Motor neuron (in vitro differentiated cells): Measurements from ENCODE around the gene VPS26C. TPM values are rescaled to one million over a fixed set of nuclear protein-coding genes. Genes with fewer than 3 reads are reported as not detected.

Source experiments
- ATAC-seq, 8 experiments: fragments of 200-7000 bp; cut with Tn5 transposase; replicated peaks in 6 of 8; 2 replicates each; pipeline ENCODE4 v1.8.0; 2021; ENCODE audit warnings: mild to moderate bottlenecking in 8 of 8, moderate library complexity in 8 of 8
- H3K27ac ChIP-seq, 2 donors: fragments of 250-450 bp; sonication (Bioruptor Pico); 2 replicates each; pipeline ENCODE4 v1.9.0; 2021; ENCODE audit warnings: antibody characterized with exemption in 2 of 2, mild to moderate bottlenecking in 2 of 2, moderate library complexity in 1 of 2
- H3K4me1 ChIP-seq, 2 donors: fragments of 250-450 bp; sonication (Bioruptor Pico); replicated peaks in 1 of 2; 2 replicates each; pipeline ENCODE4 v1.6.1; 2021; ENCODE audit warnings: antibody characterized with exemption in 2 of 2, mild to moderate bottlenecking in 2 of 2, moderate library complexity in 1 of 2
- H3K4me3 ChIP-seq, 5 donors: fragments of 250-450 bp; sonication (Bioruptor Pico); 2 replicates each; pipeline ENCODE4 v1.9.0; 2021; ENCODE audit warnings: antibody characterized with exemption in 5 of 5, mild to moderate bottlenecking in 5 of 5, moderate library complexity in 4 of 5
- WGBS, 10 experiments: fragments of 450-650 bp; shearing (Covaris generic); methylation state at CpG; one replicate each; pipeline ENCODE4 v1.0.0; 2022; 5-methylcytosine and 5-hydroxymethylcytosine counted together
- in situ Hi-C, 9 experiments: fragments of 400-800 bp; cut with MboI; loops; one replicate each; pipeline ENCODE4 v1.15.0; 2021; ENCODE audit warnings: low sequenced_read_pairs in 9 of 9, low pct_unique_long_range_greater_than_20kb in 2 of 9; ENCODE audit not compliant: unreplicated experiment in 9 of 9
- total RNA-seq, 8 experiments: library from RNA; unstranded; fragments of 300-600 nt; gene quantifications; 2 replicates each; pipeline versions ENCODE4 v1.2.3 to v1.2.4, GENCODE V29; 2022

Gene VPS26C
- total RNA-seq, 8 experiments from 2014 or later, result 28.3 to 43.8 (median 37.0) TPM

DNA sequence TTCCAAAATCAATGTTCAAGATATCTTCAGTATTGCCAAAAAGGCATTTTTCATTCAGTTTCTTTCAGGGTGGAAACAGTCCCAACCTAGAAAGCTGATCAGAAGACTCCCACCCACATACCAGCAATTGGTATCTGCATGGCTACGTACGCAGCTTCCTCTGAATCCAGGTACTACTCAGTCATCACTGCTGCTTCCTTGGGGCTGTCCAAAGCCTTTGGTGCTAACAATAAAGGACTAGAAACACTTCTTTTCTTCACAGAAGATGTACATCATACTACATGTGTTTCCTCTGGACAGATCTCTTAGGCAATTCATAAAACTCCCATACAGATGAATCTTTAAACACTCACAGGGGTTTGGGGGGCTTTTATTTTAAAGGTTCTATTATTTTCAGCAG, 29.8 kb downstream of the VPS26C start:
- H3K27ac ChIP-seq, result no peak overlapping the region
- no peak overlapping the region for H3K4me3 ChIP-seq
- 94 to 100% (median 100%) methylated on average over 1 to 2 of the region's 2 CpGs; no CpG with 5 or more reads in 4 of the 10 experiments for WGBS, 10 experiments
- in situ Hi-C loops, result no loop called here
- no peaks in the 10 kb centered on the region for H3K4me1 ChIP-seq
- no peak for ATAC-seq

DNA sequence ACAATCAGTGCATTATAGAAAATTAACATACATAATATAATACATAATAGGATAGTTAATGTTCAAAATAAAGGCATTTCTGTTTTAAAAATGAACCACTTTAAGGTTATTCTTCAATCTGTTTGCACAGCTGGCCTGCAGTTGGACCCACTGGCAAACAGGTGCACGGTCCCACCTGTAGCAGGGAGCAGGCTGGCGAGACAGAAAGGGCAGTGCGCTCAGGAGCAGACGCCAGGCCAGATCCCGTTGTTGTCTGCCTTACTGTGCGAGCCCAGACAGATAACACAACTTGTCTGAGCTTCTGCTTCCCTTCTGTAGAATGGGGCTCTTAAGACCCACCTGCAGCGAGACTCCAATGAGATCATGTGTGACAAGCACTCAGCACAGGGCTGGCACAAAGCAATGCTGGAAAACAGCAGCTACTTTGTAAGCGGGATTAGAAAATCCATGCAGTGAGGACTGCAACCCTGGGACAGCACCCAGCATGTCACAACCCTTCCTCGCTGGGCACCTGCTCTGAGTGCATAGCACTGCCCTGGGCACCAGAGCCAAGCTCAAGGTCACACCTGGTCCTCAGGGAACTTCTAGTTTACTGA, 33.5 kb downstream of the VPS26C start:
- in situ Hi-C loops, result no loop called here
- no peak for ATAC-seq
- peaks cover 0 to 2% of the 10 kb centered on the region in 2 donors for H3K4me1 ChIP-seq
- H3K27ac ChIP-seq, result no peak overlapping the region
- WGBS, 10 experiments, result 60 to 100% (median 100%) methylated on average over 1 to 4 of the region's 9 CpGs; no CpG with 5 or more reads in 2 of the 10 experiments
- no peak overlapping the region for H3K4me3 ChIP-seq

DNA sequence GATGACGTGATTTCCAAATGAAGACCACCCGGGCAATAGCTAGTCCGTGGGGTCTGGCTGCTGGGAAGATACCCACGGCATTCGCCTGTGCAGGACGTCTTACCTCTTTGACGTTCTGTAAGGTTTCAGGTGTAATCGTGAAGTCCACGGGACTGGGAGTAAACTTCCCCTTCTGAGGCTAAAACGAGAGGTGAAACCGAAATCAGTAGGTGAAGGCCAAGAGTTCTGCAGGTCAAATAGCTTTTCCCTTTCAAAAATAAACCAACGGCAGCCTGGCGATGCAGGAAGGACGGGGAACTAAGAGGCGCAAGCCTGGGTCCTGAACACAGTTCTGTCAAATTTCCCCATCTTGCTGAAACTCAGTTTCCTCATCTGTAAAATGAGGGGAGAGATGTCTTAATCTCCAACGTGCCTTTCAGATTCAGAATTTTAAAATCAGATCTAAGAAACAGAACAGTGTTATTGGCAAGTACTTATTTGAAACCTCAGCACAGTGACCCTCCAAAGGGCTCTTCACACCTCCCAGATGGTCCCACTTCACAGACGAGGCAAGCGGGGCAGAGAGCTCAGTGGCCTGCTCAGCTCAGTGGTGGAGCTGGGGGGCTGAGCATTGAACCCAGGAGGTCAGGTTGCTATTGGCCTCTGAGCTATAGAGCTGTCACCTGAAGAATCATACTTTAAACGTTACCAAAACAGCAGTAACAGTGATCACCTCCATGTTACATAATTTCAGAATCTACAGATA, 34.7 kb downstream of the VPS26C start:
- in situ Hi-C loops, result no loop called here
- no peak overlapping the region for H3K4me3 ChIP-seq
- H3K27ac ChIP-seq, result no peak overlapping the region
- no peak for ATAC-seq
- H3K4me1 ChIP-seq, result peaks cover 0 to 2% of the 10 kb centered on the region in 2 donors
- 83 to 100% (median 96%) methylated on average over 1 to 11 of the region's 19 CpGs for WGBS, 10 experiments

- in situ Hi-C loops, result no loop called here
- H3K27ac ChIP-seq, result peak overlapping the region in 1 of 2 donors; percentile 30
- no peak for ATAC-seq
- H3K4me3 ChIP-seq, result no peak overlapping the region
- peaks cover 0 to 2% of the 10 kb centered on the region in 2 donors for H3K4me1 ChIP-seq
- 60 to 95% (median 91%) methylated on average over 1 to 8 of the region's 16 CpGs; no CpG with 5 or more reads in 7 of the 10 experiments for WGBS, 10 experiments
These were observed 35.5 kb downstream of the VPS26C start for GRCh38 chr21:37231671-37232070.

GRCh38 chr21:37231249-37231645, 35.9 kb downstream of the VPS26C start:
- Histone ChIP-seq H3K4me3 (no peak overlapping the region), H3K27ac (peak overlapping the region in 1 of 2 donors; percentile 30), H3K4me1 (peaks cover 0 to 2% of the 10 kb centered on the region in 2 donors)
- 60 to 100% (median 83%) methylated on average over 1 to 6 of the region's 12 CpGs; no CpG with 5 or more reads in 2 of the 10 experiments for WGBS, 10 experiments
- in situ Hi-C loops, result no loop called here
- ATAC-seq, result peak in 2 of 8 experiments; percentile 43 to 49

- WGBS, 10 experiments, result 80 to 100% (median 95%) methylated on average over 1 to 12 of the region's 23 CpGs; no CpG with 5 or more reads in 1 of the 10 experiments
- peak in 2 of 8 experiments; percentile 9 to 22 for ATAC-seq
- no peak overlapping the region for H3K4me3 ChIP-seq
- in situ Hi-C loops, result no loop called here
- peaks cover 0 to 2% of the 10 kb centered on the region in 2 donors for H3K4me1 ChIP-seq
- H3K27ac ChIP-seq, result no peak overlapping the region
These were observed 36.4 kb downstream of the VPS26C start for GRCh38 chr21:37230632-37231248.

DNA sequence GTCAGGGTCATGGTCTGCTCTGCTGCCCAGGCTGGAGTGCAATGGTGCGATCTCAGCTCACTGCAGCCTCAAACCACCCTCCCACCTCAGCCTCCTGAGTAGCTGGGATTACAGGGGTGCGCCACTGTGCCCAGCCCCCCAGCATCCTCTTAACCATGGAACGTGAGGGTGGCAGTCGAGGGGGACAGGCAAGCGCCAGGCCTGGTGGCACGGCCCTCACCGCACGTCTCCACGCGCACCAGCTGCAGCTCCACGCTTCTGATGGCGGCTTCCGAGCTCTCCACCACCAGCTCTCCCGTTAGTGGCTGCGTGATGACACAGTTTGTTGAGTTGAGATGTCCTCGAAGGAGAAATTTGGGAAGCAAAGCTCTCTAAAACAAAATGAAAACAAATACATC, 39.1 kb downstream of the VPS26C start:
- ATAC-seq, result peak in 2 of 8 experiments; percentile 6 to 21
- Histone ChIP-seq H3K4me3 (no peak overlapping the region), H3K4me1 (peaks cover 0 to 2% of the 10 kb centered on the region in 2 donors), H3K27ac (no peak overlapping the region)
- WGBS, 10 experiments, result 85 to 100% (median 92%) methylated on average over 1 to 9 of the region's 16 CpGs; no CpG with 5 or more reads in 6 of the 10 experiments
- in situ Hi-C loops, result no loop called here

DNA sequence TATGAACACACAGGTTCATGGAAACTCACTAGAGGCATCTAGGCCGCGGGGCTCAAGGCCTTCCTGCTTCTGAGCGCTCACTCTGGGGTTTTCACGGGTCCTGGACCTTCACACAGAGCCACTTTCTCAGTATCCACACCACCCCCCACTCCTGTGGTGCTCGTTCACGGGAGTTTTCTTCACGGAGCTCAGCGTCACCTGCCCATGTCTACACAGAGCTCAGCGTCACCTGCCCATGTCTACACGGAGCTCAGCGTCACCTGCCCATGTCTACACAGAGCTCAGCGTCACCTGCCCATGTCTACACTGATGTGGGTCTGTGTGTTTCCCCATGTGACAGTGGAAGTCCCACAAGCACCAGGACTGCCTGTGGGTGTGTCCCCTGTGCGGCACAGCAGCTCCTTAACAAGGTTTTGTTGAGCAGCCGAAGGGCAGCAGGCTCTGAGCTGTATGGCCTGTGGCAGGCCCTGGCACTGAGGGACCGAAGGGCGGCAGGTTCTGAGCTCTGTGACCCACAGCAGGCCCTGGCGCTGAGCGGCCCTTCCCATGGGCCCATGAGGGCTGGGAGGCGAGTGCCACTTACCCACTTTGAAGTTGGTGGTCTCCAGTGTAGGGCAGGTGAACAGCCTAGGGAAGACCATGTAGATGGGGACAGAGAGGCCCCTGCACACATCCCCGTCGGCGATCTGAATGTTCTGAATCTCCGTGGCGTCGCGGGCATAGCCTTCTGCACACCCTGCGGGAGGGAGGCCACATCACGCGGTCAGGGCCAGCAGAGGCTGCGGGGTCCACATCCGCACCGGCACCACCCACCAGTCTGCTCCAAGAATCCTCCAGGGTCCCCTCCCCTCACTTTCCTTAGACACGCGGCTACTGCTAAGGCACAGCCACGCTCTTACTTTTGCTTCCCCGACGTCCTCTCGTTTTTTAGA, 39.8 kb downstream of the VPS26C start:
- Histone ChIP-seq H3K4me3 (no peak overlapping the region), H3K4me1 (peaks cover 0 to 2% of the 10 kb centered on the region in 2 donors), H3K27ac (no peak overlapping the region)
- 60 to 100% (median 100%) methylated on average over 1 to 7 of the region's 38 CpGs; no CpG with 5 or more reads in 1 of the 10 experiments for WGBS, 10 experiments
- in situ Hi-C loops, result no loop called here
- ATAC-seq, result peak in 3 of 8 experiments; percentile 15 to 24 (median 21)

DNA sequence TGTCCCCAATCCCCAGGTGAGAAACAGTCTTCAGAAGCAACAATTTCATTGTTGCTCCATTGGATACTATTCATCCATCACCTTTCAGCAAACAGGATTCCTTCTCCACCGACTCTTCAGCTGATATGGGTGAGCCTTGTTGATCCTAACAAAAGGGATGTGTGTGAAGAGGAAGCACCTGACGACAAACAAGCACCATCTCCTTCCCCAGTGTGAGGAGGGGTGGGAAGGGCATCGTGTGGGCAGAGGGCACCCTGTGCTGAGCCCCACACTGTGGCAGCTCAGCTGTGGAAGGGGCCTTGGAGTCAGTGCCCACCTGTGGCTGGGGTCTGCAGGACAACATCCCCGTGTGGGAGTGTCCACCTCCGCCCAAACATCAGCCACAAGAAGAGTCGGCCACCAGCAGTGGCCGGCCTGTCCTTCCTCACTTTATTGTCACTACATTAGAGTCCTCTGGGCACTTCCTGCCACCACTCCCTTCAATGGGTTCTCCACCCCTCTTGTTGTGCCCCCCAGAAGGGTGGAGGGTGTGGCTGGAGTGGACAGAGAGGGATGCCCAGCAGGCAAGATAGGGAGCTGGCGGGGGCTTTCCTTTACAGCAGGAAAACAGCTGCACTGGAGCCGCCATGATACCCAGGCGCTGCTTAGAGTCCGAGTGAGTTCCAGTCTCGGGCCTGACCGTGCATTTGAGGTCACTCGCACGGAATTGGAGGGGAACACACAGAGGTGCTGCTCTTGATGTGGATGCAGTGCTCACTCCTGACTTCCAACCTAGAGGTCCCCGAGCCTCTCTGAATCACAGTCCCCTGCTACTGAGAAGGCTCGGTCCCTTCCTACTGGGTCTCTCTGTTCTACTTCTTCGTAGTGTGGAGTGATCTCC, 40.9 kb downstream of the VPS26C start:
- Histone ChIP-seq H3K27ac (no peak overlapping the region), H3K4me3 (no peak overlapping the region), H3K4me1 (peaks cover 0 to 5% of the 10 kb centered on the region in 2 donors)
- no peak for ATAC-seq
- in situ Hi-C loops, result no loop called here
- 83 to 100% (median 99%) methylated on average over 1 to 6 of the region's 18 CpGs; no CpG with 5 or more reads in 2 of the 10 experiments for WGBS, 10 experiments

- no peak overlapping the region for H3K27ac ChIP-seq
- no peak overlapping the region for H3K4me3 ChIP-seq
- peaks cover 0 to 5% of the 10 kb centered on the region in 2 donors for H3K4me1 ChIP-seq
- 75 to 100% (median 96%) methylated on average over 2 to 14 of the region's 21 CpGs; no CpG with 5 or more reads in 1 of the 10 experiments for WGBS, 10 experiments
- ATAC-seq, result no peak
- in situ Hi-C loops, result no loop called here
These were observed 42.0 kb downstream of the VPS26C start for GRCh38 chr21:37224861-37225839.

DNA sequence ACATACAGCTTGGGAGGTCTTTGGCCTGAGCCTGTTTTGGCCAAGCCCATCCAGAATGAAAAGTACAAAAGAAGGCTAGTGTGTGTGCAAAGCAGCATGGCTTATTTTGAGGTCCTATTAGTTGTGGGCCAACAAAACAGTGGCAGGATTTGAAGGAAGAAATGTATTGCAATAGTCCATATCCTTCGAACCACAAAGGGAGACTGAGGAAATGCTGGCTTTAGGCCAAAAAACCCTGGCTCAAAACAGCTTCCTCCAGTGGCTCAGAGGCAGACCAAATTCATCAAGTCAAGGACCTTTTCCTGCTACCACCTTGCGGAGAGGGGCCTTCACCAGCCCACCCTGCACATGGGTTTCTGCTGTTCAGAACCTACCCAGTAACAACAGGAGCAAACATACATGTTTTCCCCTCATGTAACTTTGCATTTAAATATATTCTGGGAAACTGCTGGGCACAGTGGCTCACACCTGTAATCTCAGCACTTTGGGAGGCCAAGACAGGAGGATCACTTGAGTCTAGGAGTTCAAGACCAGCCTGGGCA, 43.3 kb downstream of the VPS26C start:
- H3K4me1 ChIP-seq, result peaks cover 0 to 9% of the 10 kb centered on the region in 2 donors
- no peak overlapping the region for H3K4me3 ChIP-seq
- no peak for ATAC-seq
- in situ Hi-C loops, result no loop called here
- WGBS, 10 experiments, result 25 to 100% (median 100%) methylated on average over 1 to 2 of the region's 2 CpGs; no CpG with 5 or more reads in 6 of the 10 experiments
- H3K27ac ChIP-seq, result no peak overlapping the region
